ENCODE data around the gene KIF19.

DNA sequence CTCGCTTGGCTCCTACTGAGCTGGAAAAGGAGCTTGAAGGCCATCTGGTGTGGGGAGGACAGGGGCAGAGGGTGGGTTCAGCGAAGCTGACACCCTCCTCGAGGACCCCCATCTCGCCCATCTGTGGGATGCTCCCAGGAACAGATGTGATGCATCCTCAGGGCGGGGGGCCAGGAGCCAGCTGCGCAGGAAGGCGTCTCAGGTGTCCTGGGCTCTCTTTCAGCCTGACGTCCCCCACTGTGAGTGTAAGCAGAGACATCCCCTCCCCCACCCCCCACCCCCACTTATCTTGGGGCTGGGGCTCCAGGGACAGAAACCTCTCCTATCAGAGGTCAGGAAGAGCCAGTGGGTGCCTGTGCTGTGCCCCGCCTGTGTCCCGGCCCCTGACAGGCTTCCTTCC lies 16.2 kb downstream of the KIF19 start:
- TF ChIP-seq CTCF (conservative IDR thresholded peaks at IDR 0.05) (no peak), EZH2 (IDR thresholded peaks at IDR 0.05; ENCODE audit: low read depth) (no peak)
